SH-SY5Y (cell line): ENCODE measurements around the gene SAMD13.

ENCODE experiments used
- GATA2 ChIP-seq: IDR thresholded peaks from 2 replicates; pipeline ENCODE4 v1.6.1; 2011; ENCODE audit warnings: mild to moderate bottlenecking, low read depth, low read length
- GATA3 ChIP-seq: IDR thresholded peaks from 2 replicates; pipeline ENCODE4 v1.6.1; 2011; ENCODE audit warnings: low read depth, mild to moderate bottlenecking, low read length, moderate library complexity

DNA sequence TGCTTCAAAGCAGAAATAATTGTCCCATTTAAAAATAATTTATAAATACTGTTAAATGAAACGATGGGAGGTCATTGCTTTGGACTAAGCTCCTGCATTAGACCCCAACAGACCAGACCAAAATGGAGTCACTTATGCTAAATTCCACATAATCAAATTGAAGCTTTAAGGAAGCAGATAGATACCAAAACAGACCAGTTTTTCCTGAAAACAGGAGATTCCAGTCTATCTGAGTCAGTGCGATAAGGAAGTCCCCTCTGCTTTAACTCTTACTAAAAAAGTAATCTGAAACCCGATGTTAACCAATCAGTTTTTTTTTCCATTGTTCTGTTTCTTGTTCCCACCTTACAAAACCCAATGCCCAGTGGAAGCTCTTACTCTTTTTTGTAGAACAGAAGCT lies 80.6 kb downstream of the SAMD13 start:
- TF ChIP-seq GATA2 (no peak), GATA3 (no peak)
